Osteoblast (primary cell): ENCODE results near the gene BEGAIN. TPM values are rescaled to one million over a fixed set of nuclear protein-coding genes. Genes with fewer than 3 reads are reported as not detected.

Experiments used
- DNase-seq: peaks from one replicate; pipeline ENCODE4 v3.0.0; 2011; ENCODE audit warnings: low spot score, mixed read lengths; ENCODE audit not compliant: insufficient read length; ENCODE audit errors: missing footprints
- H2AFZ ChIP-seq: 2 replicates; pipeline ENCODE4 v1.6.0; 2011; ENCODE audit warnings: mild to moderate bottlenecking, low read length
- H3K27ac ChIP-seq: 2 replicates; pipeline ENCODE4 v1.5.1; 2011; ENCODE audit warnings: mild to moderate bottlenecking, low read depth, low read length, moderate library complexity
- H3K27me3 ChIP-seq: 2 replicates; pipeline ENCODE4 v1.6.0; 2012; ENCODE audit warnings: mild to moderate bottlenecking, control low read depth, inconsistent platforms, low read length, moderate library complexity; ENCODE audit not compliant: insufficient read depth
- H3K36me3 ChIP-seq: 2 replicates; pipeline ENCODE4 v1.5.1; 2011; ENCODE audit warnings: mild to moderate bottlenecking, low read length, control low read depth, moderate library complexity; ENCODE audit not compliant: insufficient read depth
- H3K4me1 ChIP-seq: 2 replicates; pipeline ENCODE4 v1.5.1; 2011; ENCODE audit warnings: mild to moderate bottlenecking, low read length, control low read depth, moderate library complexity; ENCODE audit not compliant: insufficient read depth
- H3K4me2 ChIP-seq: 2 replicates; pipeline ENCODE4 v1.6.0; 2011; ENCODE audit warnings: mild to moderate bottlenecking, low read length; ENCODE audit not compliant: insufficient read depth
- H3K4me3 ChIP-seq: fragments of 200-600 bp; sonication (generic); 3 replicates; pipeline ENCODE4 v1.5.1; 2012; ENCODE audit warnings: mild to moderate bottlenecking, low read length, inconsistent platforms; ENCODE audit not compliant: insufficient read depth
- H3K79me2 ChIP-seq: 2 replicates; pipeline ENCODE4 v1.6.0; 2012; ENCODE audit warnings: mild to moderate bottlenecking, low read length, control low read depth, inconsistent platforms; ENCODE audit not compliant: insufficient read depth
- H3K9me3 ChIP-seq: 2 replicates; pipeline ENCODE4 v1.5.1; 2011; ENCODE audit warnings: low read depth, low read length, control low read depth
- H4K20me1 ChIP-seq: 2 replicates; pipeline ENCODE4 v1.6.0; 2012; ENCODE audit warnings: mild to moderate bottlenecking, low read length, control low read depth; ENCODE audit not compliant: insufficient read depth
- total RNA-seq: library from RNA; depleted of rRNA; stranded (reverse); fragments of >200 nt; gene quantifications from 2 replicates; pipeline ENCODE4 v1.2.3, GENCODE V29; 2012
- TF ChIP-seq, protein P1 (sequence below): IDR thresholded peaks from 2 replicates; pipeline ENCODE4 v1.5.1; 2011; ENCODE audit warnings: mild to moderate bottlenecking, low read depth, low read length, moderate library complexity; ENCODE audit errors: extremely low read depth

BEGAIN gene
- total RNA-seq, 1 donor: 1.1 TPM

DNA sequence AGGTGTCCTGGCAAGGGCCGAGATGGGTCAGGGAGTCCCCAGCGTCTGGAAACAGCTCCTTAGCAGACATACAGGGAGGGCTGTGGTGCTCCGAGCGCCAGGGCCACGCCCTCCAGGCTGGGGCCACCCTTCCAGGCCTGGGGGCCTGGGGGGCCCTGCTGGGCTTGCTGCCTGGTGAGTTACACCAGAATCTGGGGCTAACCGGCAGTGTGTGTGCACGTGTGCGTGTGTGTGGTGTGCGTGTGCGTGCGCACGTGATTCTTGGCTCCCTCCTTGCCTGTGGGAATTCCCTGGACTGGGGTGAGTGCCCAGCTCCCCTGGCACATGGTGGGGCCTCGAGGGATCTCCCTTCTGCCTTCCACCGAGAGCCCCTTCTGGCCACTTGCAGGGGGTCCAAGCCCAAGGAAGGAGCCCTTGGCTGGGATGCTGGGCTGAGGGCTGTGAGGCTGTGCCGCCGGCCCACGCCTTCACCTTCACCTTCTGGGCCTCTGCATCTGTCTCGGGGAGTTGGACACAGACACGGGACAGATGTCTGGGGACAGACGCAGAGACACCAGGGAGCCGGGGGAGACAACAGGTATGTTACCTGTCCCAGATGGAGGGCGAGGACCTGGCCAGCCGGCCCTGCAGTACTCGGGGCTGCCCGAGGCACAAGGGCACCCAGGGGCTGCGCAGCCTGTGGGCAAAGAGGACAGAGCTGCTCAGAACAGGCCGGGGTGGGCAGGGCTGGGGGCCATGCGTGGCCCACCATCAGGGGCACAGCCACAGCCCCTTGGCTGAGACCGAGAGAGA, 37.2 kb downstream of the BEGAIN start:
- TF ChIP-seq, protein P1, sequence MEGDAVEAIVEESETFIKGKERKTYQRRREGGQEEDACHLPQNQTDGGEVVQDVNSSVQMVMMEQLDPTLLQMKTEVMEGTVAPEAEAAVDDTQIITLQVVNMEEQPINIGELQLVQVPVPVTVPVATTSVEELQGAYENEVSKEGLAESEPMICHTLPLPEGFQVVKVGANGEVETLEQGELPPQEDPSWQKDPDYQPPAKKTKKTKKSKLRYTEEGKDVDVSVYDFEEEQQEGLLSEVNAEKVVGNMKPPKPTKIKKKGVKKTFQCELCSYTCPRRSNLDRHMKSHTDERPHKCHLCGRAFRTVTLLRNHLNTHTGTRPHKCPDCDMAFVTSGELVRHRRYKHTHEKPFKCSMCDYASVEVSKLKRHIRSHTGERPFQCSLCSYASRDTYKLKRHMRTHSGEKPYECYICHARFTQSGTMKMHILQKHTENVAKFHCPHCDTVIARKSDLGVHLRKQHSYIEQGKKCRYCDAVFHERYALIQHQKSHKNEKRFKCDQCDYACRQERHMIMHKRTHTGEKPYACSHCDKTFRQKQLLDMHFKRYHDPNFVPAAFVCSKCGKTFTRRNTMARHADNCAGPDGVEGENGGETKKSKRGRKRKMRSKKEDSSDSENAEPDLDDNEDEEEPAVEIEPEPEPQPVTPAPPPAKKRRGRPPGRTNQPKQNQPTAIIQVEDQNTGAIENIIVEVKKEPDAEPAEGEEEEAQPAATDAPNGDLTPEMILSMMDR: no peak
- H2AFZ ChIP-seq: no peak overlapping the region
- no peak for DNase-seq
- H3K9me3 ChIP-seq: no peaks in the 10 kb centered on the region
- H3K4me1 ChIP-seq: peaks cover 3% of the 10 kb centered on the region
- no peaks in the 10 kb centered on the region for H3K36me3 ChIP-seq
- H3K79me2 ChIP-seq: no peaks in the 10 kb centered on the region
- H3K4me3 ChIP-seq: no peak overlapping the region
- H3K4me2 ChIP-seq: no peak overlapping the region
- H3K27me3 ChIP-seq: no peaks in the 10 kb centered on the region
- H4K20me1 ChIP-seq: no peaks in the 10 kb centered on the region
- no peak overlapping the region for H3K27ac ChIP-seq

DNA sequence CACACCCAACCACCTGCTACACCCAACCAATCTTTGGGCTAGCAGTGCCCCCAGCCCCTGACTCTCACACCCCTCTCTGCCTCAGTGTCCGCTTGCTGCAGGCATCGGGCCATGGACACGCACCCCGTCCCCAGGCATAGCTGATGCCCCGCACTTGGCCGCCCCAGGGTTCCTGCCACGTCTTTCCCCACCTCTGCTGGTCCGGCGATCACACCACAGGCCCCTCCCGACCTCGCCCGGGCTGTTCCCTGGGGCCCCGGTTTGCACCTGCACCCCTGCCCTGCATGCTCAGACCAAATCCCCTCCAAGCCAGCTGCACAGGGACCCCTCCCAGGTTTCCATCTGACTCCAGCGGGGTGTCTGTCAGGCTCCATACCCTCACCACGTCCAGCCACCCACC, 38.3 kb downstream of the BEGAIN start:
- DNase-seq: no peak
- Histone ChIP-seq H4K20me1 (no peaks in the 10 kb centered on the region), H3K9me3 (no peaks in the 10 kb centered on the region), H3K4me3 (no peak overlapping the region), H3K4me1 (peaks cover 3% of the 10 kb centered on the region), H3K27me3 (no peaks in the 10 kb centered on the region), H3K36me3 (no peaks in the 10 kb centered on the region), H3K27ac (no peak overlapping the region), H3K4me2 (no peak overlapping the region), H3K79me2 (no peaks in the 10 kb centered on the region), H2AFZ (no peak overlapping the region)
- TF ChIP-seq, protein P1: no peak

DNA sequence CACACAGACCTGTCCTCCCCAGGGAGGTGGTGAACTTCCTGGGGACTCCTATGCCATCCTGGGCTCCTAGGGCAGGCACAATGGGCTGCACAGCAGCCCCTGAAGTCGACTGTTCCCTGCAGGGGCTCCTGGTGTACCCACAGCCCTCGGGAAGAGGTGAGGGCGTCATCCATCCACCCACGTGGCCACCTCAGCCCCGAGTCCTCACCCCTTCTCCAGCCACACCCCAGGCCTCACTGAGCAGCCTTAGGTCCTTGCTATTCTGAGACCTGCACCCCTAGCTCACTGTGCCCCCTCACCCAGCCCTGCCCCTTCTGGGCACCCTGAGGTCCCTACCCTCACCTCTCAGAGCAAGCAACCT, 38.9 kb downstream of the BEGAIN start:
- Histone ChIP-seq H3K9me3 (no peaks in the 10 kb centered on the region), H4K20me1 (no peaks in the 10 kb centered on the region), H3K4me3 (no peak overlapping the region), H2AFZ (no peak overlapping the region), H3K27ac (no peak overlapping the region), H3K27me3 (no peaks in the 10 kb centered on the region), H3K79me2 (no peaks in the 10 kb centered on the region), H3K4me2 (peak overlapping the region; percentile 7), H3K36me3 (no peaks in the 10 kb centered on the region), H3K4me1 (peaks cover 3% of the 10 kb centered on the region)
- DNase-seq: no peak
- TF ChIP-seq, protein P1: no peak

DNA sequence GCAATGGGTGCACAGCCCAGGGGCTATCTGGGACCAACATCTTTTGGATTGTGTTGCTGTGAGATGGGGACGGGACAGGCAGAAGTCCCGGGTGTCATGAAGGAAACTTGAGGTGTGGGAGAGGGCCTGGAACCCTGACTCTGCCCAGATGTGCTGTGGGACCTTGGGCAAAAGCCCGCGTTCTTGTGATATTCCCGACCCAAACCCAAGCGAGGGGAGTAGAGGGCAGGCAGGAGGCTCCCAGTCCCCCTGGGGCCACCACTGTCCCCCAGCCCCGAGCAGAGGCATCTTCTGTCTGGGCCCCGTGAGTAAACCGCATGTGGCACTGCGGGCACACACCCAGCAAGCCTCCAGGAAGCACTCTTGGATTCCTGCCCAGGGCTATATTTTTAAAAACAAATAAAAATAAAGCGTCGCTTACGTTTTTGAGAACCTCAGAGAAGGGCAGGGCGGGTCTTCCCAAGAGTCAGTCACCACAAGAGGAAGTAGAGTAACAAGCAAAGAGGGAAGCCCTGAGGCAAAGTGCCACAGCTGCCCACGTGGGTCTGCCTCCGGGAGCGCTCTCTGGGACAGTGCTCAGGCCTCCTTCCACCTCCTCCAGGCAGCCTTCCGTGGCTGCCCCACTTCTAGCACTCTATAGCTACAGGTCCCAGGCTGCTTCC, 39.5 kb downstream of the BEGAIN start:
- DNase-seq: peak; percentile 97
- no peaks in the 10 kb centered on the region for H3K36me3 ChIP-seq
- TF ChIP-seq, protein P1: no peak
- no peak overlapping the region for H3K4me3 ChIP-seq
- peak overlapping the region; percentile 7 for H3K4me2 ChIP-seq
- no peak overlapping the region for H3K27ac ChIP-seq
- H3K9me3 ChIP-seq: no peaks in the 10 kb centered on the region
- no peaks in the 10 kb centered on the region for H4K20me1 ChIP-seq
- H3K4me1 ChIP-seq: peaks cover 3% of the 10 kb centered on the region
- H3K79me2 ChIP-seq: no peaks in the 10 kb centered on the region
- no peaks in the 10 kb centered on the region for H3K27me3 ChIP-seq
- H2AFZ ChIP-seq: no peak overlapping the region
